Motor neuron (in vitro differentiated cells): ENCODE data around the gene RND3. TPM values are rescaled to one million over a fixed set of nuclear protein-coding genes. Genes with fewer than 3 reads are reported as not detected.

ENCODE experiments used
- ATAC-seq, 8 experiments: fragments of 200-7000 bp; cut with Tn5 transposase; replicated peaks in 6 of 8; 2 replicates each; pipeline ENCODE4 v1.8.0; 2021; ENCODE audit warnings: mild to moderate bottlenecking in 8 of 8, moderate library complexity in 8 of 8
- H3K27ac ChIP-seq, 2 donors: fragments of 250-450 bp; sonication (Bioruptor Pico); 2 replicates each; pipeline ENCODE4 v1.9.0; 2021; ENCODE audit warnings: antibody characterized with exemption in 2 of 2, mild to moderate bottlenecking in 2 of 2, moderate library complexity in 1 of 2
- H3K4me1 ChIP-seq, 2 donors: fragments of 250-450 bp; sonication (Bioruptor Pico); replicated peaks in 1 of 2; 2 replicates each; pipeline ENCODE4 v1.6.1; 2021; ENCODE audit warnings: antibody characterized with exemption in 2 of 2, mild to moderate bottlenecking in 2 of 2, moderate library complexity in 1 of 2
- H3K4me3 ChIP-seq, 5 donors: fragments of 250-450 bp; sonication (Bioruptor Pico); 2 replicates each; pipeline ENCODE4 v1.9.0; 2021; ENCODE audit warnings: antibody characterized with exemption in 5 of 5, mild to moderate bottlenecking in 5 of 5, moderate library complexity in 4 of 5
- WGBS, 10 experiments: fragments of 450-650 bp; shearing (Covaris generic); methylation state at CpG; one replicate each; pipeline ENCODE4 v1.0.0; 2022; 5-methylcytosine and 5-hydroxymethylcytosine counted together
- in situ Hi-C, 9 experiments: fragments of 400-800 bp; cut with MboI; loops; one replicate each; pipeline ENCODE4 v1.15.0; 2021; ENCODE audit warnings: low sequenced_read_pairs in 9 of 9, low pct_unique_long_range_greater_than_20kb in 2 of 9; ENCODE audit not compliant: unreplicated experiment in 9 of 9
- total RNA-seq, 8 experiments: library from RNA; unstranded; fragments of 300-600 nt; gene quantifications; 2 replicates each; pipeline versions ENCODE4 v1.2.3 to v1.2.4, GENCODE V29; 2022

Gene RND3
- total RNA-seq, 8 experiments from 2014 or later = 119 to 208 (median 165) TPM

DNA sequence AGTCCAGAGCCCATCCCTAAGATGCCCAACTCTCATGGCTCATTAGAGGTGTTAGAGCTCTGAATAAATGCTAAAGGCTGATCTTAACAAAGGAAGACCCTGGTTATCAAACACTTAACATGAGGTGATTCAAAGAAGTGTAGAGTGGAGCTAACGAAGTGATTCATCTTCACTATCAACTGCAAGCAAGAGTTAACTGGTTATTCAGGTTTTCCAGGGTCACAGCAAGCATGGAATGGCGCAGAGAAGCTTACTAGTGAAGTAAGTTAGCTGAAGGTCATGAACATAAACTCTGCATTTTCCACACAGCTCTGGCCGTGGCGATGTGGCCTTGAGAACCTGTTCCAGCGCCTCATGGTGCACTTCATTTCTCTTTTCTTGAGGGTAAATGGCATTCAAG lies 17.0 kb downstream of the RND3 start:
- H3K4me1 ChIP-seq = peaks cover 6 to 25% of the 10 kb centered on the region in 2 donors
- no peak overlapping the region for H3K4me3 ChIP-seq
- in situ Hi-C loops = loop anchor here in 2 of 9 experiments (25.0 kb wide), 2 partner anchors 283 to 683 kb away; no protein-coding TSS in a partner anchor
- ATAC-seq = no peak
- H3K27ac ChIP-seq = no peak overlapping the region
- WGBS, 10 experiments = 64 to 100% (median 92%) methylated on average over 1 to 3 of the region's 5 CpGs; no CpG with 5 or more reads in 2 of the 10 experiments

DNA sequence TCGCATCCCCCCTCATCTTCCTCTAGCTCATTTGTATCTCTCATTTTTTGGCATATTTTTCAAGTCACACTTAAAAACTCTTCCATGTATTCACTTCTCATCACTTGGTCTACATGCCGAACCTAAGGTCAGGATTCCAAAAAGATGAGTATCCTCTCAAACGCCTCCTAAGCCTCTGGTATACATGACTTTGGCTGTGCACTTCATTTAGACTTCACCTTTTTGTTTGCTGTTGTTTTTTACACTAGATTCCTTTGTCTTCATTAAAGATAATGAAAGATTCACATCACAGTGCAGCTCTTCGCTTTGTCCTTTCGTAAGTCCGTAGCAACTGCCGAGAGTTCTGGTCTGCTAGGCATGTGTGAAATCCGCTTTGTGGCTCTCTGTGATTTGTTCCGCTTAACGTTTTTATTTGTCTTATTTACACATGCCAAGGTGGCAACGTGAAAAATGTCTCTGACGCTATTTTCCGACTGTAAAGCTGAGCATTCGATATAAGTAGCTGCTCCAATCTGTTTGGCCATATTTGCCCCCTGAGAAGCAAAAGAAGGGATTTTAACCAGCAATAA lies 17.7 kb downstream of the RND3 start:
- in situ Hi-C loops = loop anchor here in 2 of 9 experiments (25.0 kb wide), 2 partner anchors 282 to 682 kb away; no protein-coding TSS in a partner anchor
- peak in 3 of 8 experiments; percentile 51 to 88 (median 57) for ATAC-seq

DNA sequence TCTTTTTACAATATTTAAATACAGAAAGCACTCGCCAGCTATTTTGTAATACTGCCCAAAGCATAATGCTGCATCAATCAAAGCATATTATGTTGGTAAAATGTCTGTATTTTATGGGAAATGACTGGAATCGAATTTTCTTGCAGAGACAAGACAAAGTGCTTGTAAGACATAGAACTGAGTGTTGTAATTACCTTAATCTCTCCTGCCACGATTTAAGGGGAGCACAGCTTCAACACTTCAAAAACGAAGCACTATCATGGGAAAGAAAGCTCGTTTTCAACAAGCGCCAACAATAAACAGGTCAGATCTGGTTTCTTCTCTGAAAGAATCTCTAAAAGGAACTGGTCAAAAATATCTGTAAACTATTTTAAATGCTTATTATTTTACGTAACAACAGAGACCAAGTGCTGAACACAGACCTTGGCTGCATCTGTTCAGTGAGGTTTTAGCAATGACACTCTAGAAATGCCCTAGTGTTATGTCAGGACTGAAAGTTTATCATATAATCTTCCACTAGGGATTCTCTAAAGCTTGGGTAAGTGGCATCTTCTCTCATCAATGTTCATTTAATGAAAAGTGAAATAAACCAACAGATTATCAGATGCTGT lies 19.0 kb downstream of the RND3 start:
- peaks cover 0 to 10% of the 10 kb centered on the region in 2 donors for H3K4me1 ChIP-seq
- no peak overlapping the region for H3K27ac ChIP-seq
- 41 to 100% (median 85%) methylated on average over 1 to 7 of the region's 7 CpGs for WGBS, 10 experiments
- H3K4me3 ChIP-seq = no peak overlapping the region
- in situ Hi-C loops = loop anchor here in 2 of 9 experiments (25.0 kb wide), 2 partner anchors 281 to 681 kb away; no protein-coding TSS in a partner anchor
- no peak for ATAC-seq

More for the DNA sequence above, 17.7 kb downstream of the RND3 start:
- Histone ChIP-seq H3K4me3 (no peak overlapping the region), H3K27ac (no peak overlapping the region), H3K4me1 (peaks cover under 1 to 19% of the 10 kb centered on the region in 2 donors)
- 58 to 96% (median 88%) methylated on average over 3 to 14 of the region's 14 CpGs for WGBS, 10 experiments

DNA sequence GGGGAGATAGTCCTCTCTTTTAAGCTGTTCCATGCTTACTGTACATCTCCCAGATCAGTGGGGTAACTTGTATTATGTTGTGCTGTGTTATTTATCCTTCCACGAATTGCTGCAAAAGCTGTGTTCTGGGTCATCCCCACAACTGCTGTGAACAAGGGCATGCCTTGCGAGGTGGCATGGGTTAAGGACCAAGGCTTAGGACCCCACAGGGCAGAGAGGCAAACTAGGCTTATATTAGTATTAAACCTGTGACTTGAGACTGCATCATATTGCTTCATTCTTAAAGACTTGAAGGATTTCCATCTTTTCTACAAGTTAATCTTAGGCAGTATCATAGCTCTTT lies 19.9 kb downstream of the RND3 start:
- no peak overlapping the region for H3K27ac ChIP-seq

DNA sequence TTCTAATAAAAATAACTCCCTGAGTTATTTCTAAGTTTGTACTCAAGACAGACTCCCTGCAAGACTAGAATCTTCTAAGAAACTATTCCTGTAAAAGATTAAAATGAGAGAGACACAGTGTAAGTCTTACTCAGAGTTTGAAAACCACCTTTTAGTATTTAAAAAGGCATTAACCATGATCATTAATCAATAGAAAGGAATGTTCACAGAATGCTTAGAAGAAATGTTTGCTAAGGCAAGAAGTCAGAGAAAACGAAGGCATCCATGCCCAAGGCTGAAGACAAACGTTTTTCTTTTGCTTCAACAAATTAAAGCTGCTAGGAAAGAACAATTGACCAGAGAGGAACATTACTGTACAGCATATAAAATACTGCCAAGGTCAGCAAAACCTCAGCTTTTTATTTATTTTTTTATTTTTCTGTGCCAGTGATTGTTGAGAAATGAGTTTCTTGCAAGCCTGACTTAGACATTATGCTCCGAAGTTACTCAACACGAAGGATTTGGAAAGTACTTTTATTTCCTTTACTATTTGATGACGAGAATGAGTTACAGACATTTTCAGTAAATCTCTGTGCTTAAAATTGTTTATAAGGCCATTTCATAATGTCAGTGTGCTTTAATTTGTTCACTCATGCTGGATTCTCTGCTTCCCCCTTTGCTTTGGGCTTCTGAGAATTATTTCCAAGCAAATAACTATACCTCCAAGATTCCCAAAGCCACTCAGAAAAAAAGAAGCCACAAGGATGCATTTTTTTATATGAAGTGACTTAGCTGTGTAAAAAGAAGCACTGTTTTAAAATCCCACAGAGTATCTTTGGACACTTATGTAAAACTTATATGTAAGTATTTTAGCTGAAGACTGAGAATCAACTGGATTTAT lies 20.5 kb downstream of the RND3 start:
- in situ Hi-C loops = loop anchor here in 2 of 9 experiments (25.0 kb wide), 2 partner anchors 280 to 680 kb away; no protein-coding TSS in a partner anchor
- Histone ChIP-seq H3K27ac (no peak overlapping the region), H3K4me3 (no peak overlapping the region), H3K4me1 (peaks cover 0 to 7% of the 10 kb centered on the region in 2 donors)
- WGBS, 10 experiments = 9 to 86% (median 49%) methylated on average over 3 to 5 of the region's 5 CpGs
- peak in 3 of 8 experiments; percentile 6 to 25 (median 10) for ATAC-seq

More for the DNA sequence above, 19.9 kb downstream of the RND3 start:
- in situ Hi-C loops = loop anchor here in 2 of 9 experiments (25.0 kb wide), 2 partner anchors 280 to 680 kb away; no protein-coding TSS in a partner anchor
- H3K4me1 ChIP-seq = peaks cover 0 to 7% of the 10 kb centered on the region in 2 donors
- no peak for ATAC-seq
- 8 to 100% (median 100%) methylated on average over 1 to 2 of the region's 2 CpGs; no CpG with 5 or more reads in 3 of the 10 experiments for WGBS, 10 experiments
- H3K4me3 ChIP-seq = no peak overlapping the region

DNA sequence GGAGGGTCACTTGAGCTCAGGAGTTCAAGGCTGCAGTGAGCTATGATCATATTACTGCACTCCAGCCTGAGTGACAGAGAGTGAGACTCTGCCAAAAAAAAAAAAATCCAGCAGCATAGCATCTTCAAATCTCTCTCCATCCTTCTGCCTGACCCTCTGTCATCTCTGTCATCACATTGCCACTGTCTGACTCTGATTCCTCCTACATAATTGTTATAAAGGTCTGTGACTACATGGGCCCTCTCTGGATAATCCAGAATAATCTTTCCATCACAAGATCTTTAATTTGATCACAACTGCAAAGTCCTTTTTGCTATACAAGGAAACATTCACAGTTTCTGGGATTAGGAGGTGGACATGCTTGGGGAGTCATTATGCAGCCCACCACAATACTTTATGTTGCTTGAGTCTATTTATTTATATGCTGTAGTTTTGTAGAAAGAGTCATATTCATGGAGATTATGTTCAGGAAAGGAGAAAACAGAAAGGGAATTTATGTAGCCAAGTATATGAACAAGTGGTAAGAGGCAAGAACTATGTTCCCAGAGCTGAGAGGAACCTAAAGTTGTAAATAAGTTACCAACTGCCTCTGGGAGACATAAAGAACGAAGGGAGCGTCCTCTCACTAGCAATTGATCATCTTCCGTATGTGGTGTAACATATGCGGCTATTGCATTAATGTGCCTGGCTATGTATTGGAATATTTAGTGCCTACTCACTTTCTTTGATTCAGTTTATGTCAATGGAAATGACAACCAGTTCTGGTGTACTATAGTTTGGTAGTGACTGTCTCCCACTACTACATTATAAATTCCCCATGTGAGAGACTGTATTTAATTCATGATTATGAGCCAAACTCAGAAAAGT lies 21.5 kb downstream of the RND3 start:
- in situ Hi-C loops = loop anchor here in 2 of 9 experiments (25.0 kb wide), 2 partner anchors 279 to 679 kb away; no protein-coding TSS in a partner anchor
- ATAC-seq = peak in 3 of 8 experiments; percentile 7 to 44 (median 13)
- WGBS, 10 experiments = 20 to 100% (median 78%) methylated on average over 1 to 4 of the region's 4 CpGs; no CpG with 5 or more reads in 1 of the 10 experiments
- Histone ChIP-seq H3K4me3 (no peak overlapping the region), H3K27ac (no peak overlapping the region), H3K4me1 (peaks cover 0 to 7% of the 10 kb centered on the region in 2 donors)

DNA sequence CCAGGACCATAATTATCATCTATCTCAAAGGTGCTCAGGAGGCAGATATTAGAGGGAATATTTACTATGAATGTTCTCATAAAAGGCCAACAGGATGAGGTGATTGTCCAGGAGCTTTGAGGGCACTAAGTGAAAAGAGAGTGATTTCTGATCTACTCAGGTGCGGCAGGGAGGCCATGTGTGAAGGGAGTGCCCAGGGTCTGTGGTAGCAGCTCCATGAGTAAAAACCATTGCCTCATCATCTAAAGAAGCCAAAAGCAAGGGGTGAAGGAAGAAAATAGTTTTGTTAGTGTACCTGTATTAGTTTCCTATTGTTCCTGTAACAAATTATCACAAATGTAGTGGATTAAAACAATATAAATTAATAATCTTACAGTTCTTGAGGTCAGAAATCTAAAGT lies 22.5 kb downstream of the RND3 start:
- peak in 1 of 8 experiments; percentile 4 for ATAC-seq
- Histone ChIP-seq H3K27ac (no peak overlapping the region), H3K4me1 (peaks cover 0 to 7% of the 10 kb centered on the region in 2 donors), H3K4me3 (no peak overlapping the region)
- WGBS, 10 experiments = 88 to 100% (median 100%) methylated on average over 1 of the region's 1 CpG; no CpG with 5 or more reads in 5 of the 10 experiments
- in situ Hi-C loops = loop anchor here in 2 of 9 experiments (25.0 kb wide), 2 partner anchors 278 to 678 kb away; no protein-coding TSS in a partner anchor

DNA sequence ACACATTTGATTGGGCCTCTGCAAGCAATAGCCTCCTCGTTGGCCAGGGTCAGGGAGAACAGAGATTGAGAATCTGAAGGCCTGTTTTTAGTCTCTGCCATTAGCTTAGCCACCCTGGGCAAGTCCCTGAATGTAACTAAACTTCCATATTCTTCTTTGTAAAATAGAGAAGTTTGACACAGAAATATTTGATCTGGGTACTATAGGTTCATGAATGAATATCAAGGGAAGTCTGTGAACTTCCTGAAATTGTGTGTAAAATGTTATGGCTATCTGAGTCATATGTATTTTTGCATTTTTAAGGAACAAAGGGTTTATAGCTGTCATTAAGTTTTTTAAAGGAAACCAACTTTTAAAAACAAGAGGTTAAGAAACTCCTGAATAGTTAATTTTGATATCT lies 23.2 kb downstream of the RND3 start:
- ATAC-seq = no peak
- Histone ChIP-seq H3K4me1 (peaks cover 0 to 7% of the 10 kb centered on the region in 2 donors), H3K27ac (no peak overlapping the region), H3K4me3 (no peak overlapping the region)
- in situ Hi-C loops = loop anchor here in 2 of 9 experiments (25.0 kb wide), 2 partner anchors 277 to 677 kb away; no protein-coding TSS in a partner anchor
- 20 to 100% (median 87%) methylated on average over 1 of the region's 1 CpG; no CpG with 5 or more reads in 2 of the 10 experiments for WGBS, 10 experiments

DNA sequence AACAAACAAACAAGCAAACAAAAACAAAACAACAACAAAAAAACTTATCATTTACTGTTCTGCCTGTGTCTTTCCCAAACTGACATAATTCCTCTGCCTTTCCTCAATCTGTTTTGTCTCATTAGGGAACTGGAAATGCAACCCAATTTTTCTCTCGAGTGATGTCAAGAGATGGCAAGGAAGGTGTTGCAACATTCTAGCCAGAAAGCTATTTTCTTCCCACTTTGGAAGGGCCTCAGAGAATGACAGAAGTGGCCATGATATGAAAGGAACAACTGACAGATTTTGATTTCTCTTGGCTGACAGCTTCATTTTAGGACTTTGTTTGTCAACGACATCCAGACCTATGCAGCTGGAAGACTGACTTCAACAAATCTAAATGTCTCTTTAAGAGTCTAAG lies 24.7 kb downstream of the RND3 start:
- ATAC-seq = no peak
- Histone ChIP-seq H3K4me3 (no peak overlapping the region), H3K4me1 (peaks cover 0 to 5% of the 10 kb centered on the region in 2 donors), H3K27ac (no peak overlapping the region)
- 30 to 100% (median 57%) methylated on average over 1 to 2 of the region's 2 CpGs; no CpG with 5 or more reads in 2 of the 10 experiments for WGBS, 10 experiments
- in situ Hi-C loops = loop anchor here in 2 of 9 experiments (25.0 kb wide), 2 partner anchors 275 to 675 kb away; no protein-coding TSS in a partner anchor

DNA sequence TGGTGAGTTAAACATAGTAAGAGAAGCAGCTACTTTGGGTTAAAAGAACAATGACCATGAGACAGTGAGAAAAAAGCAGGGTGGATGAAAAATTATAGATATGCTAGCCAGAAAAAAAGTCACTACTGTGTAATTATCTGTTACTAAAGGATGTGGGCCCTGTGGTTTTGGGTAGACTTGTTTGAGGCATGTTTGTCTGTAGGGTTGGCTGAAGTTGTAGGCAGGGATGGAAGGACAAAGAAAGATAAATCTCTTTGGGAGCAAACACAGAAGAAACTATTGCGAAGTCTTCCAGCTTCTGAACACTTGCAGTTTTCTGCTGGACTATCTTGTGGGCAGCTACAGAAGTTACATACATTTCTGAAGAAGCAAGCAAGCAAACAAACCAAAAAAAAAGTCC lies 28.2 kb downstream of the RND3 start:
- no peak overlapping the region for H3K4me3 ChIP-seq
- 86 to 100% (median 100%) methylated on average over 1 of the region's 1 CpG; no CpG with 5 or more reads in 4 of the 10 experiments for WGBS, 10 experiments
- in situ Hi-C loops = loop anchor here in 2 of 9 experiments (25.0 kb wide), 2 partner anchors 272 to 672 kb away; no protein-coding TSS in a partner anchor
- no peaks in the 10 kb centered on the region for H3K4me1 ChIP-seq
- ATAC-seq = no peak
- H3K27ac ChIP-seq = no peak overlapping the region

DNA sequence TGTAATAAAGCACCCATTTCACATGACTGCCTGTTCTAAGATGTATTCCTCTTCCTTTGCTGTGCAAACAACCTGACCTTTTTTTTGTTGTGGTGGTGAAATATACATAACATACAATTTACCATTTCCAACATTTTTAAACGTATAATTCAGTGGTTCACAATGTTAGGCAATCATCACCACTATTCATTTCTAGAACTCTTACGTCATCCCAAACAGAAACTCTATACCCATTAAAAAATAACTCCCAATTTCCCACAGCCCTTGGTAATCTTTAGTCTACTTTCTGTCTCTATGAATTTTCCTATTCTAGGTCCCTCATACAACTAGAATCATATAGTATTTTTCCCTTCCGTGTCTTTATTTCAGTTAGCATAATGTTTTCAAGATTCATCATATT lies 36.7 kb downstream of the RND3 start:
- in situ Hi-C loops = loop anchor here in 2 of 9 experiments (25.0 kb wide), 2 partner anchors 263 to 663 kb away; no protein-coding TSS in a partner anchor

More for the DNA sequence above, 36.7 kb downstream of the RND3 start:
- H3K4me1 ChIP-seq = no peaks in the 10 kb centered on the region
- WGBS, 10 experiments = 63 to 98% (median 82%) methylated on average over 3 of the region's 3 CpGs; no CpG with 5 or more reads in 2 of the 10 experiments
- H3K27ac ChIP-seq = no peak overlapping the region
- no peak overlapping the region for H3K4me3 ChIP-seq
- no peak for ATAC-seq
